Epithelial cell of proximal tubule (primary cell): ENCODE results near the gene GLT1D1. TPM values are rescaled to one million over a fixed set of nuclear protein-coding genes. Genes with fewer than 3 reads are reported as not detected.

Experiments
- DNase-seq: peaks from one replicate; pipeline ENCODE4 v3.0.0-alpha.2; 2011; ENCODE audit warnings: low read depth
- H3K4me3 ChIP-seq: 2 replicates; pipeline ENCODE4 v1.5.1; 2011; ENCODE audit warnings: low read depth, mild to moderate bottlenecking, low read length
- CTCF ChIP-seq: conservative IDR thresholded peaks from 2 replicates; pipeline ENCODE4 v1.5.1; 2012; ENCODE audit warnings: low read depth, mild to moderate bottlenecking, low read length
- total RNA-seq: library from RNA; depleted of rRNA; stranded (reverse); fragments of >200 nt; gene quantifications from 2 replicates; pipeline ENCODE4 v1.2.3, GENCODE V29; 2015

Gene GLT1D1
- total RNA-seq, 1 donor from 2014 or later = 0.46 TPM

DNA sequence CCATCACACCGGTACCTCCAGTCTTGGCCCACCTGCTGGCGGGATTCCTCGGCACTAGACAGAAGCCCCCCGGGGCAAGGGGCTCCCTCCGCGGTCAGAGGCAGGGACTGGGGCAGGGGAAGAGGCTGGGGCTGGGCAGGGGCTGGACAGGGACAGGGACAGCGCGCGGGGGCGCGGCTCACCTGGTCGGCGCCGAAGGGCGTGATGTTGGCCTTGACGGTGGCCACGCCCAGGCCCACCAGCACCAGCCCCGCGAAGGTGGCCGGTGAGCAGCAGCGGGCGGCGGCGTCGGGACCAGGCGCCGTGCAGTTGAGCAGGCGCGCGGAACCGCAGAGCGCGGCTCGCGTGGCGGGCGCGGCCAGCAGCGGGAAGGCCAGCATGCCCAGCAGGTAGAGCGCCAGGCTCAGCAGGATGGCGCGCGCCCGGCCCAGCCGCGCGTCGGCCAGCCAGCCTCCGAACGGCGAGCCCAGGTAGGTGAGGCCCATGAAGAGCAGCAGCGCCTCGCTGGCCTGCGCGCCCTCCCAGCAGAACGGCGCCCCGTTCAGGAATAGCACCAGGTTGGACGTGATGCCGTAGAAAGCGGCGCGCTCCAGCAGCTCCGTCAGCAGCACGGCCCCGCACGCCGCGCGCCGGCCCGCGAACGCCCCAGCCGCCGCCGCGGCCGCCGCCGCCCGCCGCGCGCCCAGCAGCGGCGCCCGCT is 29.9 kb upstream of the GLT1D1 start:
- DNase-seq = no peak
- TF ChIP-seq CTCF = no peak

GRCh38 chr12:128823916-128824839 is 29.1 kb upstream of the GLT1D1 start, which contains the start of gene SLC15A4:
Gene SLC15A4, minus strand, starts transcription at chr12:128823958. Its CDS starts 15 bp downstream, at chr12:128823943.
- DNase-seq = peak; percentile 35
- peak; percentile 41 for TF ChIP-seq CTCF
- H3K4me3 ChIP-seq = peak within 1 kb of the TSS; percentile 97

More for the DNA sequence above, 29.9 kb upstream of the GLT1D1 start:
- H3K4me3 ChIP-seq = peak overlapping the region; percentile 97

DNA sequence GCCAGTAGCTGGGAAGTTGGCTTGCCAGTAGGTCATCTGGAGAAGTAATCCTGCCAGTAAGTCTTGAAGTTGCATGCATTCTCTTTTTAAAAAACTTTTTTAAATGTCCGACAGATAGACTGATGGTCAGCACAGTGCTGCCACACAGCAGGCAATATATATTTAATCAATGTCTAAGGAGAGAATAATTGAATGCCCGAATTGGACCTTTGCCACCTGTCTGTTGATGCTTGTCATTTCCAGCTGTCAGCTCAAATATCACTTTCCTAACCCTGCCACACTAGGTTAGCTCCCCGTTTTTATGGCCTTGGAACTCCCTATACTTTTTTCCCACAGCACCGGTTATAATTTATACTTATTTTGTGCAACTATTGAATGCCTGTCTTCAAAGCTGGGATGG is 27.4 kb upstream of the GLT1D1 start:
- no peak overlapping the region for H3K4me3 ChIP-seq
- DNase-seq = no peak
- TF ChIP-seq CTCF = no peak

DNA sequence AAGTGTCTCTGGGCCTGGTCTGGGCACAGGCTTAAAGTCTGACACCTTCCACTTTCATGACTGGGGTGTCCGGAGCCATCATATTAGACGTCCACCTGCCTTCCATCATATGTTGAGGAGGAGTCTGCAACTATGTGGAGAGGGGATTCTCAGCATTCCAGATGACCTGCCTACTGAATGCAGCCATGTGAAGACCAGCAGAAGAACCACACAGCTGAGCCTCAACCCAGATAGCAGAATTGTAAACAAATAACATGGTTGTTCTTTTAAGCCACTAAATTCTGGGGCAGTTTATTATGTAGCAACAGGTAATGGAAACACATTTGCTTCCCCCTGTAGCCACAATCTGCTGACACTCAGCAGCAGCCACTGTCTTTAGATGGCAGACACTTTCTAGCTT is 25.6 kb upstream of the GLT1D1 start:
- no peak overlapping the region for H3K4me3 ChIP-seq
- DNase-seq = no peak
- TF ChIP-seq CTCF = no peak

DNA sequence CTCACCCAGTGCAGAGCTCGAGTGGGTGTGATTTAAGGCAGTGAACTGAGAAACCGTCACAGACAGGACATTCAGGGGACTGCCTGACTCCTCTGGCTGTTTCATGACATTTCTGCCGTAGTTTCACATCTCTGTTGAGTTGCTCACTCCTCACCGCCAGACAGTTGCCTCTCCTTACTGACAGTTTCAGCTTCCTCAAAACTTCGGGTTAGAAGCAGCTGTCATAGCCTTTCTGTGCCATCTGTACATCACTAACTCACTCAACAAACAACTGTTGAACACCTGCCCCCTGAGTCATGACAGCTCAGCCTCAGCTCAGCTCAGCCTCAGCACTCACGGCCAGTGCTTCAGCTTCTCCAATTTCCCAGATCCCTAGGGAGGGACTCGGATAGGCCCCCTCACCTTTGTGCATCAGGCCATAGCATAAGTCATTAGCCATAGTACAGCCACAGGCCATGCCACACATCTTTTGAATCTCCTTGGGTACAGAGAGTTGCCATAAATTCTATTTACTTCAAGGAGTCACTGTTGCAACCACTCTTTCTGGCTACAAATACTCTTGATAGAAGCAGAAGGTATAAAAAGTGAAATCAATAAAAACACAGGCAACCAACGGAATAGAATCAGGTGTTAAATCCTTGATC is 23.3 kb upstream of the GLT1D1 start:
- no peak overlapping the region for H3K4me3 ChIP-seq
- DNase-seq = no peak
- no peak for TF ChIP-seq CTCF

GRCh38 chr12:128830505-128830893 is 22.8 kb upstream of the GLT1D1 start:
- no peak for TF ChIP-seq CTCF
- H3K4me3 ChIP-seq = no peak overlapping the region

More at GRCh38 chr12:128830505-128830893, 22.8 kb upstream of the GLT1D1 start:
- no peak for DNase-seq
